ENCODE results near the gene TMEM254.

TMEM254 gene

GRCh38 chr10:80141696-80142460 is 63.4 kb downstream of the TMEM254 start:
- H3K4me2 ChIP-seq: no peak overlapping the region
- no peak for TF ChIP-seq CTCF (conservative IDR thresholded peaks at IDR 0.05; ENCODE audit: low read depth, low read length)

More at GRCh38 chr10:80141696-80142460, 63.4 kb downstream of the TMEM254 start:
- Histone ChIP-seq H3K27ac (no peak overlapping the region), H3K27me3 (ENCODE audit: insufficient read depth, low read depth) (no peaks in the 10 kb centered on the region), H3K36me3 (ENCODE audit: insufficient read depth) (no peaks in the 10 kb centered on the region), H3K4me1 (ENCODE audit: low read depth, poor library complexity, severe bottlenecking) (peaks cover 7% of the 10 kb centered on the region), H3K4me3 (IDR thresholded peaks at IDR 0.05; ENCODE audit: insufficient read depth, low read depth, low read length) (no peak overlapping the region), H4K20me1 (ENCODE audit: insufficient read depth) (no peaks in the 10 kb centered on the region), H3K9ac (no peak overlapping the region), H3K79me2 (ENCODE audit: insufficient read depth, low read depth) (no peaks in the 10 kb centered on the region), H2AFZ (ENCODE audit: low read depth) (no peak overlapping the region)
